ACC112 (cell line): ENCODE results near the gene FZD2.

ENCODE experiments used
- H2AFZ ChIP-seq: fragments of 200-600 bp; sonication (generic); one replicate; pipeline ENCODE4 v1.6.0; 2017; ENCODE audit warnings: antibody characterized with exemption, low read length; ENCODE audit not compliant: unreplicated experiment
- H3K27ac ChIP-seq: fragments of 200-600 bp; sonication (generic); 2 replicates; pipeline ENCODE4 v1.5.1; 2014; ENCODE audit warnings: low read depth, mild to moderate bottlenecking, antibody characterized with exemption, low read length, moderate library complexity
- H3K27me3 ChIP-seq: fragments of 200-600 bp; sonication (generic); 2 replicates; pipeline ENCODE4 v1.6.1; 2014; ENCODE audit warnings: mild to moderate bottlenecking, antibody characterized with exemption, low read length, moderate library complexity, mixed read lengths; ENCODE audit not compliant: insufficient read depth
- H3K36me3 ChIP-seq: fragments of 200-600 bp; sonication (generic); 2 replicates; pipeline ENCODE4 v1.6.1; 2016; ENCODE audit warnings: mild to moderate bottlenecking, antibody characterized with exemption, low read length, moderate library complexity, mixed read lengths; ENCODE audit not compliant: insufficient read depth
- H3K4me1 ChIP-seq: fragments of 200-600 bp; sonication (generic); one replicate; pipeline ENCODE4 v1.6.1; 2016; ENCODE audit warnings: low read length, mixed read lengths; ENCODE audit not compliant: insufficient read depth, unreplicated experiment, control insufficient read depth
- H3K4me3 ChIP-seq: fragments of 200-600 bp; sonication (generic); 2 replicates; pipeline ENCODE4 v1.5.1; 2014; ENCODE audit warnings: mild to moderate bottlenecking, low read depth, low read length
- H3K79me2 ChIP-seq: fragments of 200-600 bp; sonication (generic); one replicate; pipeline ENCODE4 v1.6.0; 2016; ENCODE audit warnings: low read length; ENCODE audit not compliant: control insufficient read depth, unreplicated experiment, insufficient read depth

Gene FZD2

DNA sequence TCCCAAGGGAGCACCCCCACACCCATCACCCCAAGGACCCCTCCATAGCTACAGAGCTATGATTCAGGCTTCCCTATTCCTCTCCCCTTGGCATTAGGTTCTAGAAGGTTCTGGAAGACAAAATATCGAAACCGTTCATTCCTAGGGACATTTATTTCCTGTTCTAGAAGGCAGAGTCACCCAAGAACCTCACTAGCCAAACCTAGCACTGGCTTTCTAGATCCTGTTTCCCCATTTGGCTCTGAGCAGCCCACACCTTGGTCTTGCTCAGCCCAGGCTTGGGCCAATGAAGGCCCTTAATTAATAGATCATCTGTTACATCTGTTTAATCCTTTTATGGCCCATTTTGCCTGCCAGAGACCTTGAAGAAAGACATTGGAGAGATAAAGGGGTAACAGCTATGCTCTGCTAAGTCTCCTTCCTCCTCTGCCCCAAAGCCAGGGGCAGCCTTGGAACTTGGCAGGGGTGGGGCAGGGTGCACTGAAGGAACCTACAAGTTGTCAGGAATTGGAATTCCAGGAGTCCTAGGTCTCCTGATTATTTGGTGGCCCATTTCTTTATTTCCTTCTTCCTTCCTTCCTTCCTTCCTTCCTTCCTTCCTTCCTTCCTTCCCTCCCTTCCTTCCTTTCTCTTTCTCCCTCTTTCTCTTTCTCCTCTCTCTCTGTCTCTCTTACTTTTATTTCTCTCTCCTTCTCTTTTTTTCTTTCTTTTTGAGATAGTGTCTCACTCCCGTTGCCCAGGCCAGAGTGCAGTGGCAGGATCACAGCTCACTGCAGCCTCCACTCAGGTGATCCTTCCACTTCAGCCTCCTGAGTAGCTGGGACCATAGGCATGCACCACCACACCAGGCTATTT, 8.7 kb upstream of the FZD2 start:
- H2AFZ ChIP-seq = no peak overlapping the region
- H3K79me2 ChIP-seq = no peaks in the 10 kb centered on the region
- no peaks in the 10 kb centered on the region for H3K27me3 ChIP-seq
- H3K4me3 ChIP-seq = no peak overlapping the region
- H3K4me1 ChIP-seq = peaks cover 45% of the 10 kb centered on the region
- 0 out of 2 replicates have a peak overlapping the region, but pooled peaks have one; percentile 82 for H3K27ac ChIP-seq
- no peaks in the 10 kb centered on the region for H3K36me3 ChIP-seq

DNA sequence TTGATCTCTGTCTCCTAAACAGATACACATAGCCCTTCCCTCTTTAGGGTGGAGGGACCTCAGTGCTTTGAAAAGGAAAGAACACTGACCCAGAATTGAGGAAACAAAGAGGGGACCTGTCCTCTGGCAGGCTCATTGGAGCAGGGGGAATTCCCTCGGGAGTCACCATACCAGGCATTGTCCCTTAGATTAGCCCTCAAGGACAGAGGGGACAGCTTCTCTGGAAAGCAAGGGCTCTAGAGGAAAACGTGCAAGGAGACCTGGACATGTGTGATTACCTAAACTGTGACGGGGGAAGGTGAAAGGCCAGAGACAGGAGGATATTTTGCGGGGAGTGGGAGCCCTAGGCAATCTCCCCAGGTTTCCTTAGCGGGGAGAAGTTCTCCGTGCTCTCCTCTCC, 7.6 kb upstream of the FZD2 start:
- Histone ChIP-seq H3K27ac (no peak overlapping the region), H3K4me3 (no peak overlapping the region), H3K4me1 (peaks cover 34% of the 10 kb centered on the region), H2AFZ (no peak overlapping the region), H3K27me3 (no peaks in the 10 kb centered on the region), H3K79me2 (no peaks in the 10 kb centered on the region), H3K36me3 (no peaks in the 10 kb centered on the region)

DNA sequence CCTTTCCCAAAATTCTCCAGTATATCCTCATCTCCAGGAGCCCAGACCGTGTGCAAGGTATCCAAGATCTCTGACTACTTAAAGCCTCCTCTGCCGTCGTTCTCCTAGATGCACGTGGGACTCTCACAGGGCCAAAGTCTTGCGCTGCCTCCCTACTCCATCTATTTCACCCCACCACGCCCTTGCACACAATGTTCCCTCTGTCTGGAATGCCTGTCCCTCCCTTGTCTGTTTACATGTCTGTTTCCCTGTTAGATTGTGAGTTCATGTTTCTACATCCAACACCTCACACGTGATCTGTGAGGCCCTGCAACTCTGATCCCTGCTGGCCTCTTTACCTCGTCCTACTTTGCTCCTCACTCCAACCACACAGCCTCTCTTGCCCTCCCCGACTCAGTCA, 4.9 kb upstream of the FZD2 start:
- H3K27me3 ChIP-seq = no peaks in the 10 kb centered on the region
- H3K4me1 ChIP-seq = peaks cover 27% of the 10 kb centered on the region
- no peaks in the 10 kb centered on the region for H3K36me3 ChIP-seq
- no peaks in the 10 kb centered on the region for H3K79me2 ChIP-seq
- no peak overlapping the region for H2AFZ ChIP-seq
- H3K4me3 ChIP-seq = no peak overlapping the region
- no peak overlapping the region for H3K27ac ChIP-seq

DNA sequence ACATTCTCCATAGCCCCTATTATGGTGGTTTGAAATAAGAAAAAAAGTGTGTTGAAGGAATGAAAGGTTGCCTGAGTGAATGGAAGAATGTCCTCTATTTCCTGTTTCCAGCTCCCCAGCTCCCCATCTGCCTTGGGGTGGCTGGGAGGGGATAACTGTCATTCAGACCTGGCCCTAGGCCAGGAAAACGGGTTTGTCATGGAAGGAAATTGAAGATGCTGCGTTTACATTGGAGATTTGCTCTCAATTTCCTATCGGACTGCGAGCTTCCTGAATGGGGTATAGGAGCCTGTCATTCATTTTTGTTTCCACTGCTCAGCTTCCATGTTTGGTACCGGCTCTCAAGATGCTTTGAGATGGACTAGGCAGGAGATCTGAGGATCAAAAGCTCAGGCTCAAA, 2.2 kb upstream of the FZD2 start:
- H3K4me3 ChIP-seq = no peak overlapping the region
- no peak overlapping the region for H3K27ac ChIP-seq
- H3K79me2 ChIP-seq = peaks cover 19% of the 10 kb centered on the region
- H2AFZ ChIP-seq = no peak overlapping the region
- no peaks in the 10 kb centered on the region for H3K27me3 ChIP-seq
- peaks cover 17% of the 10 kb centered on the region for H3K4me1 ChIP-seq
- H3K36me3 ChIP-seq = peaks cover 6% of the 10 kb centered on the region; the same call in 1 of the 2 replicates

DNA sequence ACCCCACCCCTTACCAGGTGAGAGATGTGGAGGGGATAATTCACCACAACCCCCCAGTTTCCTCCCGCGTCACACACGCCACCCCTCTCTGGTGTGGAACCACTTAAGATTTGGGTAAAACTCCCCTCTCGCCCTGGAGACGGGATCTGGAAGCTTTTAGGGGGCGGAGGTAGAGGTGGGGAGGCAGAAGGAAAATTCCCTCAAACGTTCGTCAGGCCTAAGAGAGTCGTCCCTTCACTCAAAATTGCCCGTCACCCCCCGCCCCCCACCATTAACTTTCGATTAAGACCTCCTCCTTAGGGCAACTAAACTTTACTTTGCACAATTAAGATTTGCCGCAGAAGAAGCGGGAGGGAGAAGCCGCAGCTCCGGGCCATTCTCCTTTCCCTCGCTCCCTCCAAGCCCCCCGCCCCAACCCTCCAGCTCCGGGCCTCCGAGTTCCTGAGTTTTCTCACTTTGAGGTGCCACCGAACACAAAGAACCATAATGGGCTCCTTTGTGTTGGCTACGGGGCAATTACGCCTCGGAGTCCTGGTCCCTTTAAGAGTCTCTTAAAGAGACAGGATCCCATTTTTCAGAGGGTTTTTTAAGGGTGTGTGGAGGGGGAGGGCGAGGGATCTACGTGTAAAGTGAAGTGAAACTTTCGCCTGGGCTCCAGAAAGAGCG, 985 bp upstream of the FZD2 start:
- H2AFZ ChIP-seq = peak overlapping the region; percentile 94
- peaks cover 17% of the 10 kb centered on the region for H3K4me1 ChIP-seq
- H3K4me3 ChIP-seq = peak overlapping the region; percentile 78
- H3K27me3 ChIP-seq = no peaks in the 10 kb centered on the region
- peak overlapping the region; percentile 75 for H3K27ac ChIP-seq
- peaks cover 6% of the 10 kb centered on the region; the same call in 1 of the 2 replicates for H3K36me3 ChIP-seq
- H3K79me2 ChIP-seq = peaks cover 21% of the 10 kb centered on the region

DNA sequence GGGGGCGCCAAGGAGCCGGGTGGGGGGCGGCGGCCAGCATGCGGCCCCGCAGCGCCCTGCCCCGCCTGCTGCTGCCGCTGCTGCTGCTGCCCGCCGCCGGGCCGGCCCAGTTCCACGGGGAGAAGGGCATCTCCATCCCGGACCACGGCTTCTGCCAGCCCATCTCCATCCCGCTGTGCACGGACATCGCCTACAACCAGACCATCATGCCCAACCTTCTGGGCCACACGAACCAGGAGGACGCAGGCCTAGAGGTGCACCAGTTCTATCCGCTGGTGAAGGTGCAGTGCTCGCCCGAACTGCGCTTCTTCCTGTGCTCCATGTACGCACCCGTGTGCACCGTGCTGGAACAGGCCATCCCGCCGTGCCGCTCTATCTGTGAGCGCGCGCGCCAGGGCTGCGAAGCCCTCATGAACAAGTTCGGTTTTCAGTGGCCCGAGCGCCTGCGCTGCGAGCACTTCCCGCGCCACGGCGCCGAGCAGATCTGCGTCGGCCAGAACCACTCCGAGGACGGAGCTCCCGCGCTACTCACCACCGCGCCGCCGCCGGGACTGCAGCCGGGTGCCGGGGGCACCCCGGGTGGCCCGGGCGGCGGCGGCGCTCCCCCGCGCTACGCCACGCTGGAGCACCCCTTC, 484 bp downstream of the FZD2 start:
- no peaks in the 10 kb centered on the region for H3K27me3 ChIP-seq
- H3K4me1 ChIP-seq = peaks cover 17% of the 10 kb centered on the region
- no peak overlapping the region for H2AFZ ChIP-seq
- peaks cover 6% of the 10 kb centered on the region; the same call in 1 of the 2 replicates for H3K36me3 ChIP-seq
- H3K27ac ChIP-seq = no peak overlapping the region
- H3K4me3 ChIP-seq = peak overlapping the region; percentile 78
- H3K79me2 ChIP-seq = peaks cover 21% of the 10 kb centered on the region

DNA sequence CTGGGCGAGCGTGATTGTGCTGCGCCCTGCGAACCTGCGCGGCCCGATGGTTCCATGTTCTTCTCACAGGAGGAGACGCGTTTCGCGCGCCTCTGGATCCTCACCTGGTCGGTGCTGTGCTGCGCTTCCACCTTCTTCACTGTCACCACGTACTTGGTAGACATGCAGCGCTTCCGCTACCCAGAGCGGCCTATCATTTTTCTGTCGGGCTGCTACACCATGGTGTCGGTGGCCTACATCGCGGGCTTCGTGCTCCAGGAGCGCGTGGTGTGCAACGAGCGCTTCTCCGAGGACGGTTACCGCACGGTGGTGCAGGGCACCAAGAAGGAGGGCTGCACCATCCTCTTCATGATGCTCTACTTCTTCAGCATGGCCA, 1.0 kb downstream of the FZD2 start:
- Histone ChIP-seq H3K79me2 (peaks cover 21% of the 10 kb centered on the region), H3K4me3 (peak overlapping the region; percentile 78), H3K27me3 (no peaks in the 10 kb centered on the region), H3K4me1 (peaks cover 17% of the 10 kb centered on the region), H2AFZ (no peak overlapping the region), H3K36me3 (peaks cover 6% of the 10 kb centered on the region; the same call in 1 of the 2 replicates), H3K27ac (no peak overlapping the region)

DNA sequence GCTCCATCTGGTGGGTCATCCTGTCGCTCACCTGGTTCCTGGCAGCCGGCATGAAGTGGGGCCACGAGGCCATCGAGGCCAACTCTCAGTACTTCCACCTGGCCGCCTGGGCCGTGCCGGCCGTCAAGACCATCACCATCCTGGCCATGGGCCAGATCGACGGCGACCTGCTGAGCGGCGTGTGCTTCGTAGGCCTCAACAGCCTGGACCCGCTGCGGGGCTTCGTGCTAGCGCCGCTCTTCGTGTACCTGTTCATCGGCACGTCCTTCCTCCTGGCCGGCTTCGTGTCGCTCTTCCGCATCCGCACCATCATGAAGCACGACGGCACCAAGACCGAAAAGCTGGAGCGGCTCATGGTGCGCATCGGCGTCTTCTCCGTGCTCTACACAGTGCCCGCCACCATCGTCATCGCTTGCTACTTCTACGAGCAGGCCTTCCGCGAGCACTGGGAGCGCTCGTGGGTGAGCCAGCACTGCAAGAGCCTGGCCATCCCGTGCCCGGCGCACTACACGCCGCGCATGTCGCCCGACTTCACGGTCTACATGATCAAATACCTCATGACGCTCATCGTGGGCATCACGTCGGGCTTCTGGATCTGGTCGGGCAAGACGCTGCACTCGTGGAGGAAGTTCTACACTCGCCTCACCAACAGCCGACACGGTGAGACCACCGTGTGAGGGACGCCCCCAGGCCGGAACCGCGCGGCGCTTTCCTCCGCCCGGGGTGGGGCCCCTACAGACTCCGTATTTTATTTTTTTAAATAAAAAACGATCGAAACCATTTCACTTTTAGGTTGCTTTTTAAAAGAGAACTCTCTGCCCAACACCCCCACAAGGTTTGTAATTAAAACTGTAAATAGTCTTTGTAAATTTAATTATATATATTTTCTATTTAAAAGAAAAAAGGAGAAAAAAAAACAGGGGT, 1.7 kb downstream of the FZD2 start:
- H3K36me3 ChIP-seq = peaks cover 6% of the 10 kb centered on the region; the same call in 1 of the 2 replicates
- no peak overlapping the region for H3K27ac ChIP-seq
- H3K79me2 ChIP-seq = peaks cover 21% of the 10 kb centered on the region
- H3K4me1 ChIP-seq = peaks cover 17% of the 10 kb centered on the region
- H3K4me3 ChIP-seq = peak overlapping the region; percentile 78
- no peak overlapping the region for H2AFZ ChIP-seq
- no peaks in the 10 kb centered on the region for H3K27me3 ChIP-seq

DNA sequence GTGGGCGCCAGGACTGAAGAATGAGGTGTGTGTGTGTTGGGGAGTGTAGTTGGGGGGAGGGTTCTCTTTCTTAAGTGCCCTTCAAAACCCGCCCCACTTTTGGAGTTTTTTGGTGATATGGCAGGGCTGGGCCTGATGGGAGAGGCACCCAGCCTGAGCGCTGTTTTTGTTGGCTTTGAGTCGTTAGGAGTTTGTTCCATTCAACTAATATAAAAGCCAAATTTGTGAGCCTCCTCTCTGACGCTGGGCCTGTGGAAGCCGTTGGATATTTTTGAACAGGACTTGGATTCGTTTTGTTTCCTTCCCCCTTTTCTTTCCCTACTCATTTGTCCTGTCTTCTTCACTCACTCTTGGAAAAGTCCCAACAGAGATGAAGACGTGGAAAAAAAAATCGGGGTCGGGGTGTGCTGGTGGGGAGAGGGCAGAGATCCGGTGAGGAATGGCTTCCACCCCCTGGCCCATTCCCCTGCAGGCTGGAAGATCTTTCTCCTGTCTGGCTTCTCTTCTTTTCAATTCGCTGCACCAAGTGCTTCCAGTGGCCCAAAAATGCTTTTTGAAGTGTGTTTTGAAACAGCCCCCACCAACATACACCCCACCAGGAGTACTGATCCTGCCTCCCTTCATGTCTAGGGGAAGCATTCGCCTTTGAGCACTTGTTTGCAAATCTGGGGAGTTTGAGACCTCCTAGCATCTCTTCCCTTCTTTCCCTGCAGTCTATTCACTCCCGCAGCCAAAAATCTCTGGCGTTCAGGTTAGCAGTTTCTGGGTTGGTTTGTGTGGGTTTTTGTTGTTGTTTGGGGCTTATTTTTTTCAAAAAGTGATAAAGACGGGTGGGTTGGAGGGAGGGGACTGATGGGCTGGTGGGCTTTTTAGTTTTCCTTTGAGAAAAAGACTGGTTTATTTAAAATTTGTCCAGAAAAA, 2.6 kb downstream of the FZD2 start:
- Histone ChIP-seq H2AFZ (no peak overlapping the region), H3K27me3 (no peaks in the 10 kb centered on the region), H3K4me3 (peak overlapping the region; percentile 71), H3K4me1 (peaks cover 16% of the 10 kb centered on the region), H3K27ac (no peak overlapping the region), H3K79me2 (peaks cover 21% of the 10 kb centered on the region), H3K36me3 (peaks cover 6% of the 10 kb centered on the region; the same call in 1 of the 2 replicates)
